ENCODE measurements around the gene AP3B2. TPM values are rescaled to one million over a fixed set of nuclear protein-coding genes. Genes with fewer than 3 reads are reported as not detected.

The AP3B2 gene
- total RNA-seq (ENCODE audit: unreplicated experiment), result 5.6 TPM
- long read RNA-seq, result 0 reads

GRCh38 chr15:82709421-82710207, at the start of gene AP3B2:
TSS of gene AP3B2 (minus strand) at chr15:82709875. CDS start at chr15:82709706, 169 bp downstream.
- TF ChIP-seq, protein P1, sequence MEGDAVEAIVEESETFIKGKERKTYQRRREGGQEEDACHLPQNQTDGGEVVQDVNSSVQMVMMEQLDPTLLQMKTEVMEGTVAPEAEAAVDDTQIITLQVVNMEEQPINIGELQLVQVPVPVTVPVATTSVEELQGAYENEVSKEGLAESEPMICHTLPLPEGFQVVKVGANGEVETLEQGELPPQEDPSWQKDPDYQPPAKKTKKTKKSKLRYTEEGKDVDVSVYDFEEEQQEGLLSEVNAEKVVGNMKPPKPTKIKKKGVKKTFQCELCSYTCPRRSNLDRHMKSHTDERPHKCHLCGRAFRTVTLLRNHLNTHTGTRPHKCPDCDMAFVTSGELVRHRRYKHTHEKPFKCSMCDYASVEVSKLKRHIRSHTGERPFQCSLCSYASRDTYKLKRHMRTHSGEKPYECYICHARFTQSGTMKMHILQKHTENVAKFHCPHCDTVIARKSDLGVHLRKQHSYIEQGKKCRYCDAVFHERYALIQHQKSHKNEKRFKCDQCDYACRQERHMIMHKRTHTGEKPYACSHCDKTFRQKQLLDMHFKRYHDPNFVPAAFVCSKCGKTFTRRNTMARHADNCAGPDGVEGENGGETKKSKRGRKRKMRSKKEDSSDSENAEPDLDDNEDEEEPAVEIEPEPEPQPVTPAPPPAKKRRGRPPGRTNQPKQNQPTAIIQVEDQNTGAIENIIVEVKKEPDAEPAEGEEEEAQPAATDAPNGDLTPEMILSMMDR (IDR thresholded peaks at IDR 0.05; ENCODE audit: unreplicated experiment), result no peak
- Mint-ChIP-seq H3K27ac (ENCODE audit: unreplicated experiment) (no peak within 1 kb of the TSS), H3K27me3 (ENCODE audit: unreplicated experiment) (peaks cover 4% of the 10 kb centered on the region), H3K36me3 (ENCODE audit: low read depth, unreplicated experiment) (no peaks in the 10 kb centered on the region), H3K4me1 (ENCODE audit: unreplicated experiment) (peaks cover 5% of the 10 kb centered on the region), H3K9me3 (ENCODE audit: unreplicated experiment) (no peaks in the 10 kb centered on the region), H3K4me3 (ENCODE audit: unreplicated experiment) (peak within 1 kb of the TSS; percentile 63)
- DNase-seq (ENCODE audit: low spot score), result peak; percentile 64

- no peaks in the 10 kb centered on the region for H3K9me3 Mint-ChIP-seq (ENCODE audit: unreplicated experiment)
- H3K36me3 Mint-ChIP-seq (ENCODE audit: low read depth, unreplicated experiment), result peaks cover 17% of the 10 kb centered on the region
- TF ChIP-seq, protein P1 (IDR thresholded peaks at IDR 0.05; ENCODE audit: unreplicated experiment), result no peak
- peaks cover 19% of the 10 kb centered on the region for H3K4me1 Mint-ChIP-seq (ENCODE audit: unreplicated experiment)
- H3K27ac Mint-ChIP-seq (ENCODE audit: unreplicated experiment), result peak overlapping the region; percentile 99
- DNase-seq (ENCODE audit: low spot score), result no peak
- peaks cover 5% of the 10 kb centered on the region for H3K27me3 Mint-ChIP-seq (ENCODE audit: unreplicated experiment)
- peak overlapping the region; percentile 100 for H3K4me3 Mint-ChIP-seq (ENCODE audit: unreplicated experiment)
Measured at GRCh38 chr15:82751308-82751707, 41.6 kb upstream of the AP3B2 start.

DNA sequence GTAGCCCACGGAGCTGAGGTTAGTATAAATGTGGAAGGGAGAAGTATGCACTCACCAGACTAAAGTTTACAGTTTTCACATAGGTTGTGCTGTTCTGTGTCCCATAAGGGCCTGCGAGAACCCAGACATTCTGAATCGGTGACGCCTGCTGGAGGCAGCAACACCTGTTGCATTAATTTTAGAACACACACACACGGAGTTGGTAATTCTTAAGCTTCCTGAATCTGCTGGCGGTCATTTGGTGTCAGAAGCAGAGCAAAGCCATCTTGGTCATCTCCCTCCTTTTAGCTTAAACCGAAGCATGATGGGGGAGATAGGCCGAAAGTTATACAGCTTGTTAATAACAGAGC, 41.1 kb upstream of the AP3B2 start:
- H3K27me3 Mint-ChIP-seq (ENCODE audit: unreplicated experiment), result peaks cover 5% of the 10 kb centered on the region
- DNase-seq (ENCODE audit: low spot score), result peak; percentile 7
- H3K36me3 Mint-ChIP-seq (ENCODE audit: low read depth, unreplicated experiment), result peaks cover 13% of the 10 kb centered on the region
- no peaks in the 10 kb centered on the region for H3K9me3 Mint-ChIP-seq (ENCODE audit: unreplicated experiment)
- peak overlapping the region; percentile 100 for H3K4me3 Mint-ChIP-seq (ENCODE audit: unreplicated experiment)
- TF ChIP-seq, protein P1 (IDR thresholded peaks at IDR 0.05; ENCODE audit: unreplicated experiment), result no peak
- peak overlapping the region; percentile 99 for H3K27ac Mint-ChIP-seq (ENCODE audit: unreplicated experiment)
- peaks cover 19% of the 10 kb centered on the region for H3K4me1 Mint-ChIP-seq (ENCODE audit: unreplicated experiment)

DNA sequence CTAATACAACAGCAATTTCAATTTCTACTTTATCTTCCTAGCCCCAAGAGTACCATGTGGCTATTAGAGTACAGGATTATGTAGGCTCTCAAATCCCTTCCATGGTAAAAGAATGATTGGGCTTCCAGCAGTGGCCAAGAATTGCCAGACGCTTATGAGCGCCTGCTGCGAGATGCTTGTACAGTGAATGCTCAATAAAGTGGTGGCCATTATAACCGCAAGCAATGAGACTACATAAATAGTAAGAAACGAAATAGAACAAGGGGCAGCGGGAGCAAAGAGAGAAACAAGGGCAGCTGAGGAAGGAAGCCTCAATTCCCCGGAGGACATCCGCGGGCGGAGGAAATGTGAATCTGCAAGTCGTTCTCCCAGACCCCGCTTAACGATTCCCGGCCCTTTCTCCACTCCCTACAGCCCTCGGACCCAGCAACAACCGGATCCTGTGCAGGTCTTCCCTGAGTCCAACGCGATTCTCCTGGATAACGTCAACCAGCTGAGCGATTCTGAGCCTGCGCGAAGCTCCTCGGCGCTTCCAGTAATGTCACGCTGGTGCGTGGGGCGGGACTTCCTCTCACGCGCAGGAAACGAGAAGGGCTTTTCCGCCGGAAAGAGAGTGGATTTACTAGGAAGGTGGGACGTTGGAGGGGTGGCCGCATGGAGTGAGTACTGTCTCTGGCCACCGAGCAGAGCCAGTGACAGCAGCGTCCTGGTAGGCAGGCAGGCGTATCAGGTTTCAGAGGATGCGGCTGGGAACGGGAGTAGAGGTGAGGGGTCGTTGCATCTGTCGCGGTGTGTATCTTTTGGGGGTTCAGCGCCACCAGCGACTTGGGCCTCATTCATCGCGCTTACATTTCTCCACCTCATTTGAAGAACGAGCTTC, 40.5 kb upstream of the AP3B2 start:
- Mint-ChIP-seq H3K36me3 (ENCODE audit: low read depth, unreplicated experiment) (peaks cover 11% of the 10 kb centered on the region), H3K4me3 (ENCODE audit: unreplicated experiment) (peak overlapping the region; percentile 100), H3K4me1 (ENCODE audit: unreplicated experiment) (peaks cover 19% of the 10 kb centered on the region), H3K27ac (ENCODE audit: unreplicated experiment) (peak overlapping the region; percentile 99), H3K9me3 (ENCODE audit: unreplicated experiment) (no peaks in the 10 kb centered on the region), H3K27me3 (ENCODE audit: unreplicated experiment) (peaks cover 5% of the 10 kb centered on the region)
- DNase-seq (ENCODE audit: low spot score), result peak; percentile 85
- TF ChIP-seq, protein P1 (IDR thresholded peaks at IDR 0.05; ENCODE audit: unreplicated experiment), result no peak
